Small intestine (tissue), 7 donors: ENCODE measurements around the gene ATF5. TPM values are rescaled to one million over a fixed set of nuclear protein-coding genes. Genes with fewer than 3 reads are reported as not detected.
A peak's percentile ranks its signal among the peaks of the same experiment; 100 is the strongest.

Experiments used
- DNase-seq, 2 donors: peaks; one replicate each; pipeline versions ENCODE4 v3.0.0 to v3.0.0-alpha.2; 2013
- FAIRE-seq: peaks from 2 replicates; lab custom pipeline; 2012; peaks lifted over from hg19 to GRCh38; lab: Jason Lieb, UNC
- H3K27ac ChIP-seq, 3 donors: one replicate each; pipeline ENCODE4 v1.5.1; 2013; ENCODE audit warnings: low read length in 2 of 3, mild to moderate bottlenecking in 2 of 3, control low read depth in 1 of 3, inconsistent platforms in 1 of 3, low read depth in 1 of 3, moderate library complexity in 1 of 3
- H3K27me3 ChIP-seq, 3 donors: one replicate each; pipeline ENCODE4 v1.6.1; 2013; ENCODE audit warnings: low read length in 3 of 3, inconsistent platforms in 1 of 3; ENCODE audit not compliant: control insufficient read depth in 3 of 3, insufficient read depth in 3 of 3
- H3K36me3 ChIP-seq, 3 donors: one replicate each; pipeline ENCODE4 v1.6.1; 2013; ENCODE audit warnings: low read length in 3 of 3, inconsistent platforms in 1 of 3, low read depth in 1 of 3, mild to moderate bottlenecking in 1 of 3, moderate library complexity in 1 of 3; ENCODE audit not compliant: control insufficient read depth in 3 of 3, insufficient read depth in 2 of 3
- H3K4me1 ChIP-seq, 3 donors: one replicate each; pipeline ENCODE4 v1.6.1; 2013; ENCODE audit warnings: low read length in 2 of 3, inconsistent platforms in 1 of 3, low read depth in 1 of 3, mild to moderate bottlenecking in 1 of 3, moderate library complexity in 1 of 3; ENCODE audit not compliant: control insufficient read depth in 3 of 3, insufficient read depth in 2 of 3
- H3K4me3 ChIP-seq, 3 donors: one replicate each; pipeline ENCODE4 v1.5.1; 2013; ENCODE audit warnings: low read length in 3 of 3, control low read depth in 1 of 3, inconsistent platforms in 1 of 3, low read depth in 1 of 3, mild to moderate bottlenecking in 1 of 3, moderate library complexity in 1 of 3
- H3K9me3 ChIP-seq, 2 donors: one replicate each; pipeline ENCODE4 v1.6.1; 2013; ENCODE audit warnings: low read depth in 1 of 2, low read length in 1 of 2; ENCODE audit not compliant: control insufficient read depth in 2 of 2, insufficient read depth in 1 of 2
- WGBS, 3 donors: extraction: QIAGEN DNeasy Blood & Tissue Kit; methylation state at CpG; one replicate each; pipeline ENCODE4 v1.1.7; 2013; 5-methylcytosine and 5-hydroxymethylcytosine counted together
- polyA plus RNA-seq, 4 donors: library from polyadenylated mRNA; stranded (reverse) in 3 of 4; unstranded in 1 of 4; fragments of 200-250 nt in 3 of 4; fragments of 120-200 nt in 1 of 4; gene quantifications; one replicate each; pipeline versions ENCODE4 v1.2.1 to v1.2.3, GENCODE V29; 2013
- donor health status: healthy with polysubstance abuse.
- donor health status: control.
- donor health status: control.
- donor health status: Bipolar disorder and iron deficiency.
- donor health status: healthy.

ATF5 gene
- polyA plus RNA-seq, 4 donors = 40.2 to 51.7 (median 46.6) TPM

DNA sequence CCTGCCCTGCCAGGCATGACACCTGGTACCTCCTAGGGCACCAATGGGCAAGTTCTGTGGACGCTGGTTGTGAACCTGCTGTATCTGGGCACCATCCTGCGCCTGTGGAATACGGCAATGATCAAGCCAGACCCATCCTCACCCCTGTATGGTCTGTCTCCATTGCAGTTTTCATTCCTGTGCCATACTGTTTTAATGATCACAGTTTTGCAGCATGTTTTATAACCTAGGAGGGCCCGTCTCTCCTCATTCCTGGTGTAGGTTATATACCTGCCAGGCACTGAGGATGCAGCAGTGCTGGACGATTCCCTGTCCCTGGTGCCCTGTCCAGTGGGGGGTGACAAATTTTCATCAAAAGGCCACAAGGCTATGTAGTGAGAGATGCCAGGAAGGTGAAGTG is 45.9 kb upstream of the ATF5 start:
- peaks cover 26 to 84% (median 37%) of the 10 kb centered on the region in 3 donors for H3K36me3 ChIP-seq
- WGBS, 3 donors = 93 to 96% (median 96%) methylated on average over 5 of the region's 5 CpGs
- no peak for FAIRE-seq

DNA sequence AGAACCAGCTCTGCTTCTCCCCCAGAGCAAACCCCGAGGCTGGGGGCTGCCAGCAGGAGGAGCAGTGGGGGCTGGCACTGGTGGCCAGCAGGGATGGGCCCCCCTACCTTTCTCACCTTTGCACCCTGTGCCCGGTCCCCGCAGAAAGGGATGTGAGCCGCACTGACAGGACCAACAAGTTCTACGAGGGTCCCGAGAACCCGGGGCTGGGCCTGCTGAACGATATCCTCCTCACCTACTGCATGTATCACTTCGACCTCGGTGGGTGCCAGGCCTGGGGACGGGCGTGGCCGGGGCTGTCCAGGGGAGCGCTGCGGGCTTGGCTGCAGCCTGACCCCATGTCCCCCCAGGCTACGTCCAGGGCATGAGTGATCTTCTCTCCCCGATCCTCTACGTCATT is 44.9 kb upstream of the ATF5 start:
- H3K4me3 ChIP-seq = no peak overlapping the region
- FAIRE-seq = no peak
- H3K27me3 ChIP-seq = no peaks in the 10 kb centered on the region
- no peak overlapping the region for H3K27ac ChIP-seq
- H3K4me1 ChIP-seq = peaks cover 0 to 8% (median 5%) of the 10 kb centered on the region in 3 donors
- H3K9me3 ChIP-seq = peaks cover 0 to 9% of the 10 kb centered on the region in 2 donors
- WGBS, 3 donors = 89 to 94% (median 91%) methylated on average over 18 of the region's 18 CpGs
- DNase-seq = no peak
- H3K36me3 ChIP-seq = peaks cover 26 to 81% (median 37%) of the 10 kb centered on the region in 3 donors

More for the DNA sequence above, 45.9 kb upstream of the ATF5 start:
- DNase-seq = no peak
- Histone ChIP-seq H3K4me3 (no peak overlapping the region), H3K27ac (no peak overlapping the region), H3K27me3 (no peaks in the 10 kb centered on the region), H3K4me1 (peaks cover 0 to 17% (median 5%) of the 10 kb centered on the region in 3 donors), H3K9me3 (peaks cover 0 to 9% of the 10 kb centered on the region in 2 donors)

DNA sequence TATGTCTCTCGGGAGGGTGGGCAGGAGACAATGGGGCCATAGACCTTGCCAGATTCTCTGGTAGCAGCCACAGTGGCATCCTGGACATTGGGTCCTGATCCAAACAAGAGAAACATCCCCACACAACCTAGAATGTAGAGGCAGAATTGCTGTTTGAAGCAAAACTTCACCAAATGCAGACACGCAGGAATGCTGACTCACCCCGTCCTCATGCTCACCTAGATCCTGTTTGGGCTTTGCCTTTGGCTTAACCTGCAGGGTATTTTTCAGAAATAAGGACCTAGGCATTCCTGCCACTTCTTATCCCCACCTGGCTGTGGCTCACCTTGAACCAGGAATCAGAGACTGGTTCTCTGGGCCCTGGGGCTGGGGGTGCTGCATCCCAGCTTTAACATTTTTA is 44.2 kb upstream of the ATF5 start:
- Histone ChIP-seq H3K9me3 (peaks cover 0 to 14% of the 10 kb centered on the region in 2 donors), H3K4me3 (no peak overlapping the region), H3K36me3 (peaks cover 26 to 78% (median 37%) of the 10 kb centered on the region in 3 donors), H3K4me1 (peaks cover under 1 to 10% (median 5%) of the 10 kb centered on the region in 3 donors), H3K27me3 (no peaks in the 10 kb centered on the region), H3K27ac (no peak overlapping the region)
- WGBS, 3 donors = 88 to 91% (median 89%) methylated on average over 3 of the region's 3 CpGs
- no peak for DNase-seq
- FAIRE-seq = no peak

DNA sequence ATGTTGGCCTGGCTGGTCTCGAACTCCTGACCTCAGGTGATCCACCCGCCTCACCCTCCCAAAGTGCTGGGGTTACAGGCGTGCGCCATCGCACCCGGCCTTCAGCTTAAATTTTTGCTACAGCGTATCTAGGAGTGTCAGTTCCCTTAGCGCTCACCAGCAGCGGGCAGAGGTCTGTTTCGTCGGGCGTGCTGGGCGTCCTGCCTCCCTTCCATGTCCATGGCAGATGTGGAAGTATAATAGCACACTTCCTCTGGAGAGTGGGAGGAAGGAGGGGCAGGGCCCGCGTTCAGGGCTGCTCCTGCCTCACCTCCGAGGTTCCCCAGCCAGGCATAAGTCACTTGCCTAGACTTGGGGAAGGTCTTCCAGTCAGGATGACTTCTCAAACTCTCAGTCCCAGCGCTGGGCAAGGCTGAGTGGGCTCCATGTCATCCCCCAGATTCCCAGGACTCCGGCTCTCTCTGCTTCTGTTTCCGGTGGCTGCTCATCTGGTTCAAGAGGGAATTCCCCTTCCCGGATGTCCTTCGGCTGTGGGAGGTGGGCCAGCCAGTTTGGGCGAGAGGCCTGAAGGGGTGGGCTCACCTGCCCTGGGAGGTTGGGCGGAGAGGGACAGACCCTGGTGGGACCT is 41.9 kb upstream of the ATF5 start:
- no peak for DNase-seq
- Histone ChIP-seq H3K4me3 (peak overlapping the region in 1 of 3 donors; percentile 25), H3K9me3 (peaks cover 0 to 16% of the 10 kb centered on the region in 2 donors), H3K36me3 (peaks cover 25 to 54% (median 27%) of the 10 kb centered on the region in 3 donors), H3K4me1 (peaks cover 2 to 12% (median 5%) of the 10 kb centered on the region in 3 donors), H3K27me3 (peaks cover 0 to 12% (median 0%) of the 10 kb centered on the region in 3 donors), H3K27ac (no peak overlapping the region)
- WGBS, 3 donors = 46 to 64% (median 48%) methylated on average over 23 of the region's 23 CpGs
- no peak for FAIRE-seq

DNA sequence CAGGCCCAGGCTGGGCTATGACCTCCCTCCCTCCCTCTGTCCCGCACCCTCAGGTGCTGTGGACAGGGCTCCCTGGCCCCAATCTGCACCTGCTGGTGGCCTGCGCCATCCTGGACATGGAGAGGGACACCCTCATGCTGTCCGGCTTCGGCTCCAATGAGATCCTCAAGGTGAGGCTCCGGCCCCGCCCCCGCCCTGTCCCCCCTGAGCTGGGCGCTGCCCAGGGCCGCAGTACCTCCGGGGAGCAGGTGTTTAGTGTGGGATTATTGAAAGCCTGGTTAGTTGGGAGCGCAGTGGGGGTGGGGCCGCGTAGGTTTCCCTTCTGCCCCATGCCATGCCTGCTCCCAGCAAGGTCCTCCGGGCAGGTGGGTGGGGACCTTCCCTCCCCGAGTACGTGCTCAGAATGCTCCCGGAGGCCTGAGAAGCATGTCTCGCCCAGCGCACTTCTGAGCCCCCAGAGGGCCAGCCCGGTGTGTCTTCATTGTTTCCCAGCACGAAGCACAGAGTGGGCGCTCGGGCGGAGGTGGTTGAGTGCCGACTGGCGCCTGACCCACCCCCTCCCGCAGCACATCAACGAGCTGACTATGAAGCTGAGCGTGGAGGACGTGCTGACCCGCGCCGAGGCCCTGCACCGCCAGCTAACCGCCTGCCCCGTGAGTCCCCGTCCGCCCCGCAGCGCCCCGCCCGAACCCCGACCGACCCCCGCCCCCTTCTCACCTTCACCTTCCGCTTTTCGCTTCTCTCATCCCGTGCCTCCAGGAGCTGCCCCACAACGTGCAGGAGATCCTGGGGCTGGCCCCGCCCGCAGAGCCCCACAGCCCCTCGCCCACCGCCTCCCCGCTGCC is 41.1 kb upstream of the ATF5 start:
- 16 to 63% (median 51%) methylated on average over 35 to 54 of the region's 54 CpGs for WGBS, 3 donors
- DNase-seq = peak in 1 of 2 donors; percentile 34
- no peak for FAIRE-seq
- peaks cover 2 to 12% (median 5%) of the 10 kb centered on the region in 3 donors for H3K4me1 ChIP-seq
- peaks cover 0 to 11% of the 10 kb centered on the region in 2 donors for H3K9me3 ChIP-seq
- H3K27ac ChIP-seq = no peak overlapping the region
- peaks cover 0 to 18% (median 0%) of the 10 kb centered on the region in 3 donors for H3K27me3 ChIP-seq
- peaks cover 18 to 47% (median 20%) of the 10 kb centered on the region in 3 donors for H3K36me3 ChIP-seq
- H3K4me3 ChIP-seq = peak overlapping the region in 1 of 3 donors; percentile 25

DNA sequence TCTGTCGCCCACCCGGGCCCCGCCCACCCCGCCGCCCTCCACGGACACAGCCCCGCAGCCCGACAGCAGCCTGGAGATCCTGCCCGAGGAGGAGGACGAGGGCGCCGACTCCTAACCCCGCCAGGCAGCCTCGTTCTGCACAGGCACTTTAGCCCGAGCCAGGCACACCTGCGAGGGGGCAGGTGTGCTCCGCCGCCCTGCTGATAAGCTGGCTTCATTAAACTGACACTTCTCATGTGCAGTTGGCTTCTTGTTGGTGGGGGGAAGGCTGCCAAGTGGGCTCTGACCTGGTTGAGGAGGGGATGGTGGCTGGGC is 40.5 kb upstream of the ATF5 start:
- Histone ChIP-seq H3K36me3 (peaks cover 12 to 41% (median 14%) of the 10 kb centered on the region in 3 donors), H3K4me1 (peaks cover 2 to 12% (median 5%) of the 10 kb centered on the region in 3 donors), H3K4me3 (no peak overlapping the region), H3K27me3 (peaks cover 0 to 18% (median 0%) of the 10 kb centered on the region in 3 donors), H3K27ac (no peak overlapping the region), H3K9me3 (peaks cover 0 to 6% of the 10 kb centered on the region in 2 donors)
- DNase-seq = peak in 1 of 2 donors; percentile 48
- 24 to 63% (median 46%) methylated on average over 13 to 18 of the region's 18 CpGs for WGBS, 3 donors
- no peak for FAIRE-seq

DNA sequence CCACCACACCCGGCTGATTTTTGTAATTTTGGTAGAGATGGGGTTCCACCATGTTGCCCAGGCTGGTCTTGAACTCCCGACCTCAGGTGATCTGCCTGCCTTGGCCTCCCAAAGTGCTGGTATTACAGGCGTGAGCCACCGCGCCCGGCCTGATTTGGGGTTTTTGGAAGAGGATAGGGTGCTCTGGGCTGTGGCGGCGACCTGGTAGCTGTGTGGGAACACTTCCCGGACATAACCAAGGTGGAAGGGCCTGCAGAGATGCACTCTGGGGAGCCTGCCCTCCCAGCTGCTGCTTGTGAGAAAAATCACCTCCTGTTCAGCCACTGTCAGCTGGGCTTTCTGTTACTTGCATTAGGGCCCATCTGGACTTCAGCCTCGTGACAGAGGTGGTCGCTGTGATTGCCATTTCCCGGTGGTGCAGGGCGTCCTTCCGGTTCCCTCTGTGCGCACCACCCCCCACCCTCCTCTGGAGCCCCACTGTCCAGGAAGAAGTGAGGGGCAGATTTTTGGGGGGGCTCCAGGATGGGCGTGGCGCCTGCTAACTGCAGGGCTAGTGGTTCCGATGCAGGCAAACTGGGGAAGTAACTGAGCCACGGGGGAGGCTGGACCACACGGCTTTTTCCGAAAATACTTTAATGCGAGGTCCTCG is 39.8 kb upstream of the ATF5 start:
- H3K27me3 ChIP-seq = peaks cover 0 to 18% (median 0%) of the 10 kb centered on the region in 3 donors
- WGBS, 3 donors = 83 to 90% (median 88%) methylated on average over 23 of the region's 23 CpGs
- DNase-seq (no peak), FAIRE-seq (no peak)
- peaks cover 2 to 12% (median 5%) of the 10 kb centered on the region in 3 donors for H3K4me1 ChIP-seq
- H3K9me3 ChIP-seq = peaks cover 0 to 6% of the 10 kb centered on the region in 2 donors
- peaks cover 7 to 34% (median 7%) of the 10 kb centered on the region in 3 donors for H3K36me3 ChIP-seq
- no peak overlapping the region for H3K27ac ChIP-seq
- H3K4me3 ChIP-seq = no peak overlapping the region
